ENCODE results near the gene DHRS11.

- TF ChIP-seq ETV6 (conservative IDR thresholded peaks at IDR 0.05 in 1 of 2, IDR thresholded peaks at IDR 0.05 in 1 of 2; ENCODE audit: borderline replicate concordance in 1 of 2, low read depth in 1 of 2) (no peak), CBX3 (IDR thresholded peaks at IDR 0.05; ENCODE audit: borderline replicate concordance, low read depth) (no peak), TCF12 (IDR thresholded peaks at IDR 0.05; ENCODE audit: low read depth, low read length) (no peak), JUND (IDR thresholded peaks at IDR 0.05; ENCODE audit: low read depth, low read length) (no peak), SP1 (IDR thresholded peaks at IDR 0.05; ENCODE audit: low read depth, low read length) (no peak), POLR2AphosphoS5 (IDR thresholded peaks at IDR 0.05; ENCODE audit: low read length) (no peak), E4F1 (IDR thresholded peaks at IDR 0.05; ENCODE audit: borderline replicate concordance, partially characterized antibody) (no peak), POLR2A (IDR thresholded peaks at IDR 0.05; ENCODE audit: low read depth, low read length) (no peak), GABPA (IDR thresholded peaks at IDR 0.05; ENCODE audit: low read depth) (no peak), JUNB (IDR thresholded peaks at IDR 0.05) (no peak)
- TF ChIP-seq, protein P1, sequence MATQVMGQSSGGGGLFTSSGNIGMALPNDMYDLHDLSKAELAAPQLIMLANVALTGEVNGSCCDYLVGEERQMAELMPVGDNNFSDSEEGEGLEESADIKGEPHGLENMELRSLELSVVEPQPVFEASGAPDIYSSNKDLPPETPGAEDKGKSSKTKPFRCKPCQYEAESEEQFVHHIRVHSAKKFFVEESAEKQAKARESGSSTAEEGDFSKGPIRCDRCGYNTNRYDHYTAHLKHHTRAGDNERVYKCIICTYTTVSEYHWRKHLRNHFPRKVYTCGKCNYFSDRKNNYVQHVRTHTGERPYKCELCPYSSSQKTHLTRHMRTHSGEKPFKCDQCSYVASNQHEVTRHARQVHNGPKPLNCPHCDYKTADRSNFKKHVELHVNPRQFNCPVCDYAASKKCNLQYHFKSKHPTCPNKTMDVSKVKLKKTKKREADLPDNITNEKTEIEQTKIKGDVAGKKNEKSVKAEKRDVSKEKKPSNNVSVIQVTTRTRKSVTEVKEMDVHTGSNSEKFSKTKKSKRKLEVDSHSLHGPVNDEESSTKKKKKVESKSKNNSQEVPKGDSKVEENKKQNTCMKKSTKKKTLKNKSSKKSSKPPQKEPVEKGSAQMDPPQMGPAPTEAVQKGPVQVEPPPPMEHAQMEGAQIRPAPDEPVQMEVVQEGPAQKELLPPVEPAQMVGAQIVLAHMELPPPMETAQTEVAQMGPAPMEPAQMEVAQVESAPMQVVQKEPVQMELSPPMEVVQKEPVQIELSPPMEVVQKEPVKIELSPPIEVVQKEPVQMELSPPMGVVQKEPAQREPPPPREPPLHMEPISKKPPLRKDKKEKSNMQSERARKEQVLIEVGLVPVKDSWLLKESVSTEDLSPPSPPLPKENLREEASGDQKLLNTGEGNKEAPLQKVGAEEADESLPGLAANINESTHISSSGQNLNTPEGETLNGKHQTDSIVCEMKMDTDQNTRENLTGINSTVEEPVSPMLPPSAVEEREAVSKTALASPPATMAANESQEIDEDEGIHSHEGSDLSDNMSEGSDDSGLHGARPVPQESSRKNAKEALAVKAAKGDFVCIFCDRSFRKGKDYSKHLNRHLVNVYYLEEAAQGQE (IDR thresholded peaks at IDR 0.05; ENCODE audit: low read depth, low read length), result no peak
- TF ChIP-seq, protein P2, sequence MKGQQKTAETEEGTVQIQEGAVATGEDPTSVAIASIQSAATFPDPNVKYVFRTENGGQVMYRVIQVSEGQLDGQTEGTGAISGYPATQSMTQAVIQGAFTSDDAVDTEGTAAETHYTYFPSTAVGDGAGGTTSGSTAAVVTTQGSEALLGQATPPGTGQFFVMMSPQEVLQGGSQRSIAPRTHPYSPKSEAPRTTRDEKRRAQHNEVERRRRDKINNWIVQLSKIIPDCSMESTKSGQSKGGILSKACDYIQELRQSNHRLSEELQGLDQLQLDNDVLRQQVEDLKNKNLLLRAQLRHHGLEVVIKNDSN (IDR thresholded peaks at IDR 0.05; ENCODE audit: borderline replicate concordance, extremely low read length, insufficient read depth, low read depth, low read length), result no peak
Measured at GRCh38 chr17:36631022-36631421, 39.3 kb downstream of the DHRS11 start.
